ENCODE results near the gene RAB15. TPM values are rescaled to one million over a fixed set of nuclear protein-coding genes. Genes with fewer than 3 reads are reported as not detected.

The RAB15 gene
- total RNA-seq, 1 donor from 2014 or later: 98.4 TPM

- H3K4me3 Mint-ChIP-seq (ENCODE audit: unreplicated experiment): peak overlapping the region; percentile 82
- peaks cover 2% of the 10 kb centered on the region for H3K36me3 Mint-ChIP-seq (ENCODE audit: low read depth)
- TF ChIP-seq CTCF (IDR thresholded peaks at IDR 0.05): no peak
- no peak for DNase-seq (ENCODE audit: low spot score)
- peaks cover under 1% of the 10 kb centered on the region for H3K27me3 Mint-ChIP-seq (ENCODE audit: low read depth)
- peaks cover 53% of the 10 kb centered on the region for H3K4me1 Mint-ChIP-seq (ENCODE audit: low read depth)
- H3K27ac Mint-ChIP-seq (ENCODE audit: unreplicated experiment): peak overlapping the region; percentile 51
- no peaks in the 10 kb centered on the region for H3K9me3 Mint-ChIP-seq (ENCODE audit: low read depth)
Measured at GRCh38 chr14:64970776-64971477, 1.2 kb downstream of the RAB15 start.

GRCh38 chr14:64970041-64970440 lies 2.1 kb downstream of the RAB15 start:
- Mint-ChIP-seq H3K4me1 (ENCODE audit: low read depth) (peaks cover 53% of the 10 kb centered on the region), H3K9me3 (ENCODE audit: low read depth) (no peaks in the 10 kb centered on the region), H3K27me3 (ENCODE audit: low read depth) (no peaks in the 10 kb centered on the region), H3K27ac (ENCODE audit: unreplicated experiment) (no peak overlapping the region), H3K36me3 (ENCODE audit: low read depth) (peaks cover 2% of the 10 kb centered on the region), H3K4me3 (ENCODE audit: unreplicated experiment) (peak overlapping the region; percentile 82)
- no peak for DNase-seq (ENCODE audit: low spot score)
- no peak for TF ChIP-seq CTCF (IDR thresholded peaks at IDR 0.05)

GRCh38 chr14:64968651-64969050 lies 3.5 kb downstream of the RAB15 start:
- no peaks in the 10 kb centered on the region for H3K27me3 Mint-ChIP-seq (ENCODE audit: low read depth)
- H3K4me1 Mint-ChIP-seq (ENCODE audit: low read depth): peaks cover 56% of the 10 kb centered on the region
- peaks cover 5% of the 10 kb centered on the region for H3K36me3 Mint-ChIP-seq (ENCODE audit: low read depth)
- H3K27ac Mint-ChIP-seq (ENCODE audit: unreplicated experiment): peak overlapping the region; percentile 33
- no peak overlapping the region for H3K4me3 Mint-ChIP-seq (ENCODE audit: unreplicated experiment)
- H3K9me3 Mint-ChIP-seq (ENCODE audit: low read depth): no peaks in the 10 kb centered on the region
- peak; percentile 18 for TF ChIP-seq CTCF (IDR thresholded peaks at IDR 0.05)
- DNase-seq (ENCODE audit: low spot score): no peak

- Mint-ChIP-seq H3K27ac (ENCODE audit: unreplicated experiment) (peak overlapping the region; percentile 4), H3K36me3 (ENCODE audit: low read depth) (peaks cover 5% of the 10 kb centered on the region), H3K27me3 (ENCODE audit: low read depth) (no peaks in the 10 kb centered on the region), H3K4me1 (ENCODE audit: low read depth) (peaks cover 59% of the 10 kb centered on the region), H3K4me3 (ENCODE audit: unreplicated experiment) (no peak overlapping the region), H3K9me3 (ENCODE audit: low read depth) (no peaks in the 10 kb centered on the region)
- DNase-seq (ENCODE audit: low spot score): no peak
- TF ChIP-seq CTCF (IDR thresholded peaks at IDR 0.05): no peak
Measured at GRCh38 chr14:64968167-64968566, 4.0 kb downstream of the RAB15 start.

- Mint-ChIP-seq H3K27ac (ENCODE audit: unreplicated experiment) (no peak overlapping the region), H3K9me3 (ENCODE audit: low read depth) (no peaks in the 10 kb centered on the region), H3K36me3 (ENCODE audit: low read depth) (peaks cover 5% of the 10 kb centered on the region), H3K27me3 (ENCODE audit: low read depth) (no peaks in the 10 kb centered on the region), H3K4me1 (ENCODE audit: low read depth) (peaks cover 55% of the 10 kb centered on the region), H3K4me3 (ENCODE audit: unreplicated experiment) (no peak overlapping the region)
- TF ChIP-seq CTCF (IDR thresholded peaks at IDR 0.05): no peak
- DNase-seq (ENCODE audit: low spot score): no peak
Measured at GRCh38 chr14:64966976-64967375, 5.2 kb downstream of the RAB15 start.
